Measurements from ENCODE around the gene RPL3.
"Not testable (repeated sequence)": the region's sequence is repeated elsewhere in the genome, so short reads cannot be mapped to it uniquely, and the experiment has no call there.

The RPL3 gene

GRCh38 chr22:39349967-39350726, 30.7 kb upstream of the RPL3 start, which contains the start of gene SYNGR1:
TSS of gene SYNGR1 (plus strand) at chr22:39349991. CDS start at chr22:39350011, 20 bp downstream.
- no peak for DNase-seq (ENCODE audit: low spot score)
- TF ChIP-seq CTCF (IDR thresholded peaks at IDR 0.05; ENCODE audit: extremely low read depth, missing control alignments): no peak

GRCh38 chr22:39349506-39349966, 30.1 kb upstream of the RPL3 start:
- TF ChIP-seq CTCF (IDR thresholded peaks at IDR 0.05; ENCODE audit: extremely low read depth, missing control alignments): peak; percentile 22
- peak; percentile 87 for DNase-seq (ENCODE audit: low spot score)

GRCh38 chr22:39348909-39349505, 29.6 kb upstream of the RPL3 start:
- DNase-seq (ENCODE audit: low spot score): peak; percentile 38
- TF ChIP-seq CTCF (IDR thresholded peaks at IDR 0.05; ENCODE audit: extremely low read depth, missing control alignments): no peak

- TF ChIP-seq CTCF (IDR thresholded peaks at IDR 0.05; ENCODE audit: extremely low read depth, missing control alignments): no peak
- DNase-seq (ENCODE audit: low spot score): no peak
Observed at GRCh38 chr22:39345231-39345630, 25.8 kb upstream of the RPL3 start.

- DNase-seq (ENCODE audit: low spot score): no peak
- no peak for TF ChIP-seq CTCF (IDR thresholded peaks at IDR 0.05; ENCODE audit: extremely low read depth, missing control alignments)
Observed at GRCh38 chr22:39344046-39344390, 24.6 kb upstream of the RPL3 start.

- peak; percentile 74 for DNase-seq (ENCODE audit: low spot score)
- peak; percentile 81 for TF ChIP-seq CTCF (IDR thresholded peaks at IDR 0.05; ENCODE audit: extremely low read depth, missing control alignments)
Observed at GRCh38 chr22:39343259-39344045, 24.0 kb upstream of the RPL3 start.

- TF ChIP-seq CTCF (IDR thresholded peaks at IDR 0.05; ENCODE audit: extremely low read depth, missing control alignments): no peak
- no peak for DNase-seq (ENCODE audit: low spot score)
Observed at GRCh38 chr22:39341179-39341578, 21.8 kb upstream of the RPL3 start.

GRCh38 chr22:39339775-39340174, 20.4 kb upstream of the RPL3 start:
- DNase-seq (ENCODE audit: low spot score): not testable (repeated sequence)

Measured in GM20000 (cell line).